T follicular helper cell (primary cell): ENCODE measurements around the gene PCSK5.
"Not testable (repeated sequence)": the region's sequence is repeated elsewhere in the genome, so short reads cannot be mapped to it uniquely, and the experiment has no call there.

Experiments
- DNase-seq: peaks from one replicate; pipeline ENCODE4 v3.0.0-alpha.2; 2020; ENCODE audit warnings: low read depth

PCSK5 gene

DNA sequence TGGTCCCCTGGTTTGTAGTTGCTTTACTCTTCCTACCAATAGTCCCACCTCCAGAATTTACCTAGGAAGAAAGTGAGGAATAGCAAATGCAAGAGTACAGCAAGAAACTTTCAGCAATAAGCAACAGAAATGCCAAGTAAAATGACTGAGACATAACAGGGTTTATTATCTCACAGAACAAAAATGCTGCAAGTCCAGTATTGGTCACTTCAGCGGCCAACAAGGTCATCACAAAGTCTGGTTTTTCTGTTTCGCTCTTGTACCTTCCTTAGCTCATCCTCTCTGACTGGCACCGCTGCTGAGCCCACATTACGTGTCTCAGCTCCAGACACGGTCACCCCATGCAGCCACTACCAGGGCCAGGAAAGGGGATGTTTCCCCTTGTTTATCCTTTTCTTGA is 421.1 kb downstream of the PCSK5 start:
- DNase-seq, result no peak

DNA sequence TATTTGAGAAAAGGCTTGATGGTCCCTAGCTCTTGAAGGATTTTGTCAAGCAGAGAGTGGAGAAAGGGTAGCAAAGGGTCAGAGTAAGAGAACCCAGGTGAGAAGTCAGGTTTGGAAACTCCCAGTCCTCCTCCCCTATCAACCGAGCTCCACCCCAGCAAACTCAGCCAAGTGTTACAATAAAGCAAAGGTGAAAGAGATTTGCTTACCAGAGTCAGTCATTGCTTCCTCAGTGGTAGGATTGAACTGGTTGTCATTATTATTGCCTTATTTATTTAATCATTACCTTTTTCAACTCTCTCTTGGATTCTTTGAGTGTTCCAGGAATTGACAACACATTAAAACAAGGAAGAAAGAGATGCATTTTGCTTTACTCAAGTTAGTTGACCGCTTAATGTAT is 423.3 kb downstream of the PCSK5 start:
- DNase-seq, result no peak

DNA sequence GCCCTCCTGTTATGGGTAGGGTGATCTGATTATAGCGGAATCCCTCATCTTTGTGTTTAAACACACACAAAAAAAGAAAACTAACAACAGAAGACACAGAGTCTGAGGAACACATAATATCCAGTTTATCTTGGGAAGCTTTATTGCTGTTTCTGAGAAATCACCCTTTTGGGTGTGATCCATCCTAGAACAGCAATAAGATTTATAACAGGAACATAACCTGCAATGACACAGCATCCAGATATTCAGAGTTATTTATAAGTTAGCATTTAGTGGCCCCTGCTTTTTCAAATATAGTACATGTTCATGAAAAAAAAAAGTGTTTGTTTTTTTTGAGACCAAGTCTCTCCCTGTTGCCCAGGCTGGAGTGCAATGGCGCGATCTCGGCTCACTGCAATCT is 423.8 kb downstream of the PCSK5 start:
- no peak for DNase-seq

DNA sequence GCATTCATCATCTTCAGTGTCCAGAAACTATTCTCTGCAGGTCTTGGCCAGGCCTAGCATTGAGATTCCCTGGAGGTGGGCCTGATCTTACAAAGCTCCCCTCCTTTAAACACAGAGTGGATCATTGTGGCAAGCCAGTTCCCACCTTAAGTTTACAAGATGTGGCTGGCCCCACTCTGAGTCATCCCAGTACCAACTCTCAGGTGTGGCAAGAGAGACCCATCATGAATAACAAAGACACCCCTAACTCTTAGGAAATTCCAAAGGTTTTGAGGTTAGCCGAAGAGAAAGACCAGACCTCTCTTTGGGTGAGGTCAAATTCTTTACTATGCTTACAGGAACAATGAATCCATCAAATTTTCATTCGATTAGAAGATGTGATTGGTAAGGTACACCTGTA is 425.6 kb downstream of the PCSK5 start:
- no peak for DNase-seq

DNA sequence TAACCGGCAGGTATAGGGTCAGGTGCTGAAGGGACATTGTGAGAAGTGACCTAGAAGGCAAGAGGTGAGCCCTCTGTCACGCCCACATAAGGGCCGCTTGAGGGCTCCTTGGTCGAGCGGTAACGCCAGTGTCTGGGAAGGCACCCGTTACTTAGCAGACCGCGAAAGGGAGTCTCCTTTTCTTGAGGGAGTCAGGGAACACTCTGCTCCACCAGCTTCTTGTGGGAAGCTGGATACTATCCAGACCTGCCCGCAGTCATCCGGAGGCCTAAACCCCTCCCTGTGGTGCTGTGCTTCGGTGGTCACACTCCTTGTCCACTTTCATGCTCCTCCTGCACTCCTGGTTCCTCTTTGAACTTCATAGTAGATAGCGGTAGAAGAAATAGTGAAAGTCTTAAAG is 429.0 kb downstream of the PCSK5 start:
- not testable (repeated sequence) for DNase-seq

DNA sequence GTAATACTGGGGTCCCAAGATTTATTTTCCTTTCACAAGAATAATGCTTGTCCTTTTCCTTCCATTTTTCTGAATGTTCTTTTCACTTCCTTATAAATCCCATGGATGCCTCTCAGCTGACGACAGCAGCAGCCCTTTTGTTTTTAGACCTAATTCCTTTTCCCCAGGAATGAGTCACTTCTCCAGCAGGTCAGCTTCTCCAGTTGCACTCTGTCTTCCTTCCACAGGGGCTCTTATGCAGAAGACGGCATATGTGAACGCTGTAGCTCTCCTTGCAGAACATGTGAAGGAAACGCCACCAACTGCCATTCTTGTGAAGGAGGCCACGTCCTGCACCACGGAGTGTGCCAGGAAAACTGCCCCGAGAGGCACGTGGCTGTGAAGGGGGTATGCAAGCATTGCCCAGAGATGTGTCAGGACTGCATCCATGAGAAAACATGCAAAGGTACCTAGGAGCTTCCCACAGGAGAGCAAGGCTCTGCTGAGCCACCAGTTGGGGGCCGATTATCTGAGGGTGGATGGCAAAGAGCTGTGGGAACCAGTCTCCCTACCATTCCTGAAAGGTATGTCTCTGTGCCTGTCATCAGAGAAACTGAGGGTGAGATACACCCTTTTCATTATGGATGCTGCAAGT is 430.8 kb downstream of the PCSK5 start:
- no peak for DNase-seq

DNA sequence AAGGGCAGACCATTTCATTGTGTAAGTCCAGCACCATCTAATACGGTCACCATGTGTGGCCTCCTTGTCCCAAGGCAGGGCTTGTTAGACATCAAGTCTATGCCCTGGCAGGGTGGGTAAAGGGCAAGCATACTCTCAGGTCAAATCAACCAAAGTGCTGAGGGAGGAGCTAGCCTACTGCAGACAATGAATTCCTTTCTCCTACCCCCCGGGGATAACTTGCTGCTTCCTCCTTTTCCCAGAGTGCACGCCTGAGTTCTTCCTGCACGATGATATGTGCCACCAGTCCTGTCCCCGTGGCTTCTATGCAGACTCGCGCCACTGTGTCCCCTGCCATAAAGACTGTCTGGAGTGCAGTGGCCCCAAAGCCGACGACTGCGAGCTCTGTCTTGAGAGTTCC is 432.3 kb downstream of the PCSK5 start:
- no peak for DNase-seq

DNA sequence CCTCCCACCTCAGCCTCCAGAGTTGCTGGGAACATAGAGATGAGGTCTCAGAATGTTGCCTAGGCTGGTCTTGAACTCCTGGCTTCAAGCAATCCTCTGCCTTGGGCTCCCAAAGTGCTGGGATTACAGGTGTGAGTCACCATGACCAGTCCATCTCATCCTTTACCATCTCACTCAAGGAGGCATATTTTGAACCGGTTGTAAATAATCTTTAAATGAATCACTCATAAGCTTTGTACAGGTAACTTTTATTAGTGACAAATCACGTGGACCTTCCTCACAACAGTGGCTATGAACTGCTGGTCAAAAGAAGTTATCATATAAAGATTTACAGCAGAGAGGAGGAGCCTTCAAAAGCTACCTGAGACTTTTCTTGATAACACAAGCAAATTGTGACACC is 433.0 kb downstream of the PCSK5 start:
- no peak for DNase-seq

DNA sequence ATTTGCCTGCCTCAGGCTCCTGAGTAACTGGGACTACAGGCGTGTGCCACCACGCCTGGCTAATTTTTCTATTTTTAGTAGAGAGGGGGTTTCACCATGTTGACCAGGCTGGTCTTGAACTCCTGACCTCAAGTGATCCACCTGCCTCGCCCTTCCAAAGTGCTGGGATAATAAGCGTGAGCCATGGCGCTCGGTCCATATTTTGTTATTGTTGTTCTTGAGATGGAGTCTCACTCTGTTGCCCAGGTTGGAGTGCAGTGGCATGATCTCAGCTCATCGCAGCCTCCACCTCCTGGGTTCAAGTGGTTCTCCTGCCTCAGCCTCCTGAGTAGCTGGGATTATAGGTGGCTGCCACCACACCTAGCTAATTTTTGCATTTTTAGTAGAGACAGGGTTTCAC is 433.6 kb downstream of the PCSK5 start:
- not testable (repeated sequence) for DNase-seq

DNA sequence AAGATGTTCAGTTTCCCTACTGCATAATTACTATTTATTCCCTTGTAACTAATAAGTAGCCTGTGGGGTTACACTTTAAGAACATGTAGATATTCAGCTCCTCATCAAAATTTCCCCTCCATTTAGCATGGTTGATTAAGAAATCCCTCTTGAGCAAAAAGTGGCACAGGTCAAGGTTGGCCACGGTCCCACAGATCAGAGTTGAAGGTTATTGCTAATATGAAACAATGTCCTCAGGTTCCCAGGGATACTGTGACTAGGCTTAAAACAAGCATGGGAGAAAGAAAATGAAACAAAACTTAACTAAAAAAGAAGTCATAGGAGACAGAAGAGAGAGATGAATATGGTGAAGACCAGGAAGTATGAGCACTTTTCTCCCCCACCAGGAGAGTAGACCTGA is 439.6 kb downstream of the PCSK5 start:
- no peak for DNase-seq

DNA sequence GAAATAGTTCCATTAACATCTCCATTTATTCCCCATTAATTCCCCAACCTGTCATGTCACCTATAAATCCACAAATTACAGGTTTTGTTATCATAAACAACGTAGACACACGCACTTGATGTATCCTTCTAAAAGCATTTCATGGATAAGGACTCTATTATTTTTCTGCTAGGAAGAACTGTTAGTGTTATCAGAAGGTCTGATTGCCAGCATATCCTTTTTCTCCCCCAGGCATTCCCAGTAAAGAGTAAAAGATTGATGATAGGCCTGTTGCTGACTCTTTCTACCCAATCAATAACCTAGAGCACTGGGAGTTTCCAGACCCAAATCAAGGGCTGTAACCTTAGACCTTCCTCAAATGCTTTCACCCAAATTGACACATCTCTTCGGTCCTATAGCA is 442.9 kb downstream of the PCSK5 start:
- no peak for DNase-seq

DNA sequence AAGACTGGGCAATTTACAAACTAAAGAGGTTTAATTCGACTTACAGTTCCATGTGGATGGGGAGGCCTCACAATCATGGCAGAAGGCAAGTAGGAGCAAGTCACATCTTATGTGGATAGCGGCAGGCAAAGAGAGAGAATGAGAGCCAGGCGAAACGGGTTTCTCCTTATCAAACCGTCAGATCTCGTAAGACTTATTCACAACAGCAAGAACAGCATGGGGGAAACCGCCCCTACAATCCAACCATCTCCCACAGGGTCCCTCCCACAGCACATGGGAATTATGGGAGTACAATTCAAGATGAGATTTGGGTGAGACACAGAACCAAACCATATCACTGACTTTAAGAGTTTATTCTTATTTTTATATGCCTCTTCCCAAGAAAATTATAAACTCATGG is 443.5 kb downstream of the PCSK5 start:
- no peak for DNase-seq

DNA sequence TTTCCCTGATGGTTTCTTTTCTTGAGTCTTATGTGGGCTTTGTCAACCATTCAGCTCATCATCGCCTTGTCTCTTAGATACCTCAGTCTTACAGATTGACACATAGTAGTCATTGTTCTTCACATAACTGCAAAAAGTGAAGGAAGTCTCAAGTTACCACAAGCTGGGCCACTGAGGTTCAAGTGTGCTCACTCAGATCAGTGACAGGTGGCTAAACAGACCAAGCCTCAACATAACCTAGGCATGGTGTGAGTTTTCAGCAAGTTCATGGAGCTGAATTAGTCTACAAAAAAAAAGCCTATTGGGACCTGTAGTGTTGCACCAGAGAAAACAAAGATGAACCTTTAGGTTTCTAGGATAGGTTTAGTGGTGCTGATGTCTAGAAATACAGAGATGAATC is 445.6 kb downstream of the PCSK5 start:
- no peak for DNase-seq

DNA sequence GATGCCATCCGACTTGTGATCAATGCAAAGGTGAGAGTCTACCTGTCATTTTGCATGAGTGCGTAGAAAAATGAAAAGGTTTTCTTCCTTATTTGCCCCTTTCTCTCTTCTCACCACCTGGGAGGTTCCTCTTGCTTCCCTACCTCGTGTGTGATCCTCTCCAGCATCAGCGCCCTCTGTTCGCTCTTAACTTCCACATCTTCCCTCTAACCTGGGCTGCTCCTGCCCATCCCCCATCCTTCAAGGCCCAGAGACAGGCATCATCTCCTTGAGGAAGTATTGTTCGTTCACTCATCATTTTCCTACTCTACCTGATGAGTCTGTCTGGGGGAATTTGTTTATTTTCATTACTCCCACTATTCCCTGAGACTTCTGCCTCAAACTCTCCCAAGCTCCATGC is 447.9 kb downstream of the PCSK5 start:
- DNase-seq, result no peak

DNA sequence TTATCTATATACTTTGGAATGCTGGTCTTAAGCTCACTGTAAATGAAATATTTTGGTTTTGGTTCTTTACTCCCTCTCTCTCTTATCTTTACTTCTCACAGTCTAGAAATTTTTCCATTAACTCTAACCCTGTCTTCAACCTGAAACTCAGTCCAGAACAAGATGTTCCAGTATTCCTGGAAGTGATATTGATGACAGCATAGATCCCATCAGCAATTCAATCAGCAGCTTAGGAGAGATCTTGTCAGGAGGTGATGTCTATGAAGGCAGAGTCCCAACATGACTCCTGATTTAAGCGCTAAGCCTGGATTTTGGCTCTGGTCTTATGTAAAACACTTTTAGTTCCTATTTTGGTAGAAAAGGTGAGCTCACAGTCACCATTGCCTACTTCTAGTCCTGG is 451.1 kb downstream of the PCSK5 start:
- no peak for DNase-seq

DNA sequence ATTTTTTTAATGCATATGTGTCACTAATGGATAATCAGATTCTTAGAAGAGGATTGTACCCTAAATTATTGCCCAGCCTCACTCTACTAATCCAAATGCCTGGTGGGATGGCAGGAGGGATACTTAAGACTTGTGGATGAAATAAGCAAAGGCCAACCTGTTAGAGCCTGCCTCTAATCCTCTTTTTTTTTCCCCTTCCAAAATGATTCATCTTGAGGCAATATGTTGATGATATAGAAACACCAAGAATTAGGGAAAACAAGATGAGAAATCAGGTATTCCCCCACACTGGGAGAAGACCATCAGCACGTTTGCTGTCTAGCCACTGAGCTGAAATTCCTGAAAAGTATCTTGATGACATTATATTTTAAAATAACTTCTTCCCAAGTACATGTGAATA is 451.7 kb downstream of the PCSK5 start:
- no peak for DNase-seq

DNA sequence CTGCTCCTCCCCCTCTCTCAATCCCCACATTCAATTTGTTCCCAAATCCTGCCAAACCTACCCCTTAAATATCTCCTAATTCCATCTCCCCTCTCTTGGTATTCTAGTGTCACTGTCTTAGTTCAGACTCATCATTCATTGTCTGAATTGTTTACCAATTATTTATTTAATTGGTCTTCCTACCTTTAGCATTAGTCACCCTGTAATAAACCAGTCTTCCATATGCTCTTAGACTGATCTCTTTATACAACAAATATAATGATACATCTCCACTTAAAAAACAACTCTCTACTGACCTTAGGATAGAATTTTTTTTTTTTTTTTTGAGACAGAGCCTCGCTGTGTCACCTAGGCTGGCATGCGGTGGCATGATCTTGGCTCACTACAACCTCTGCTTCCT is 452.4 kb downstream of the PCSK5 start:
- no peak for DNase-seq

DNA sequence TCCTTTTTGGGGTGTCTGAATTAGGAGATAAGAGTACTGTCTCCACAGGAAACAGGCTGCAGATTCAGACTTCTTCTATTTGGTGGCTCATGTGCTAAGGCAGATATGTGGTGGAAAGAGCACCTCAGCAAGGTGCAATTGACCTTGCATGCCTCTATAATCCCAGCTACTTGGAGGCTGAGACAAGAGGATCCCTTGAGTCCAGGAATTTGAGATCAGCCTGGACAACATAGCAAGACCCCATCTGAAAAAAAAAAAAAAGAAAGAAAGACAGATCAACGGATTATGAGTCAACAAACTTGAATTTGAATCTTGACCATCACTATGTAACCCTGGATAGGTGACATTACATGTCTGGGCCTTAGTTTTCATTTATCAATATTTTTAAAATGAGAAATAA is 459.4 kb downstream of the PCSK5 start:
- DNase-seq, result no peak

DNA sequence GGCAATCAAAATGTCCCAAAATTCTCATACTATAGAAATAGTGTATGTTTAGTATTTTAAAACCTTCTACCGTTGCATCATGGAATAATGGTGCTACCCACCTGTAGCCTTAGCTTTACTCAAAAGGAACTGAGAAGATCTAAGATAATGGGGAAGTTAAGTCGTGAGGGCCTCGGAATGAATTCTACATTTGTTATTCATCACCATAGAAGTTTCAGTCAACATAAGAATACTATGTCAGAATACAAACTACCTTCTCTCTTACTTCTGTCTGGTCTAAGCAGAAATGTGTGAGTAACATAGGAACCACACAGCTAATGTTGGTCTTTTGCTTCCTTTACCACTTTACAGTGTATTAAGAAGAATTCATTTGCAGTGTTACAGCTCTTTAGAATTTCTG is 460.5 kb downstream of the PCSK5 start:
- no peak for DNase-seq

DNA sequence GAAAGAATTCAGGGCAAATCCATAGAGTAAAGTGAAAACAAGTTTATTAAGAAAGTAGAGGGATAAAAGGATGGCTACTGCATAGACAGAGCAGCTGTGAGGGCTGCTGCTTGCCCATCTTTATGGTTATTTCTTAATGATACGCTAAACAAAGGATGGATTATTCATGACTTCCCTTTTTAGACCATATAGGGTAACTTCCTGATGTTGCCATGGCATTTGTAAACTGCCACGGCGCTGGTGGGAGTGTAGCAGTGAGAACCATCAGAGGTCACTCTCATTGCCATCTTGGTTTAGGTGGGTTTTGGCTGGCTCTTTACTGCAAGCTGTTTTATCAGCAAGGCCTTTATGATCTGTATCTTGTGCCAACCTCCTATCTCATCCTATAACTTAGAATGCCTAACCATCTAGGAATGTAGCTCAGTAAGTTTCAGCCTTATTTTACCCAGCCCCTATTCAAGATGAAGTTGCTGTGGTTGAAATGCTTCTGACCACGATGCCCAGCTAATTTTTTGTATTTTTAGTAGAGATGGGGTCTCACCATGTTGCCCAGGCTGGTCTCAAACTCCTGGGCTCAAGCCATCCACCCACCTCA is 461.6 kb downstream of the PCSK5 start:
- no peak for DNase-seq

DNA sequence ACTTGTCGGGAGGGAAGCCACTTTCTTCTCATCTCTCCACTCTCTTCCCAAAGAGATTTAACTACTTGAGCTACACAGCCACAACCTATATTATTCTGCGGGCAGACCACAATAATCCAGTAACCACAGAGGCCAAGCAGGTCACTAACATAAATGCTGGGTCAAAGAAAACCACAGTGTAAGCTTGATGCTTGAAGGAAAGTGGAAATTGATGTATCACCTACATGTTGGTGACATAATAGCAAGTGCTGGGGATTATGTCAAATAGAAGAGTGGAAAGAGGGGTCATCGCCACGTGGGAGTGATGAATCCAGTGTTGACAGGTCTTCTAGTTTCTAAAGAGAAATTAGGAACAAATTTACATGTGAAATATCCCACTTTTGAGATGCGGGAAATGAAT is 462.8 kb downstream of the PCSK5 start:
- no peak for DNase-seq

DNA sequence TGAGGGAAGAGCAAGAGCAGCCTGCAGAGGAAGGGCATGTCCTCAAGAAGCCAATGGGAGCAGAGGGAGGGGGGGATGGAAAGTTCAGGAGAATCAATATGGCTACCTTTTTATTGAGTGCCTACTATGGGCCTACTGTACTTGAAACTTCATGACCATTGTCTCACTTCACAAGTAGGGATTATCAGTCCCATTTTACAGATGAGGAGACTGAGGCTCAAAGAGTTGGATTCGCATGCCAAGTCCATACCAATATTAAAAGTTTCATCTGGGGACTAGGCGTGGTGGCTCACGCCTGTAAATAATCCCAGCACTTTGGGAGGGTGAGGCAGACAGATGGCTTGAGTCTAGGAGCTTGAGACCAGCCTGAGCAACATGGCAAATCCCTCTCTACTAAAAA is 463.7 kb downstream of the PCSK5 start:
- DNase-seq, result no peak

DNA sequence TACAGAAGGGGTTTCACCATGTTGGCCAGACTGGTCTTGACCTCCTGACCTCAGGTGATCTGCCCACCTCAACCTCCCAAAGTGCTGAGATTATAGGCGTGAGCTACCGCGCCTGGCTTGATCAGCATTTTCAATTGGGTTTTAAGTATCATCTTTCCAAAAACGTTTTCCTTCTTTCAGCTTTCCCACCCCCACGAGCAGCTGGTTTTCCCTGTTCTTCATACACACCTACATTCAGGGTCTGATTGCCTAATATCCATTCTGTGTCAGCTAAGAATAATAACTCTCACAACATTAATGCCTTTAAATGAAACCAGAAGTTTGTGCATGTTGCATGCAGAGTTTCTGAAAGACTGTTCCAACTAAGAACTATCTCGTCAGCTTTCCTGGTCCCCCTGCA is 465.4 kb downstream of the PCSK5 start:
- no peak for DNase-seq

DNA sequence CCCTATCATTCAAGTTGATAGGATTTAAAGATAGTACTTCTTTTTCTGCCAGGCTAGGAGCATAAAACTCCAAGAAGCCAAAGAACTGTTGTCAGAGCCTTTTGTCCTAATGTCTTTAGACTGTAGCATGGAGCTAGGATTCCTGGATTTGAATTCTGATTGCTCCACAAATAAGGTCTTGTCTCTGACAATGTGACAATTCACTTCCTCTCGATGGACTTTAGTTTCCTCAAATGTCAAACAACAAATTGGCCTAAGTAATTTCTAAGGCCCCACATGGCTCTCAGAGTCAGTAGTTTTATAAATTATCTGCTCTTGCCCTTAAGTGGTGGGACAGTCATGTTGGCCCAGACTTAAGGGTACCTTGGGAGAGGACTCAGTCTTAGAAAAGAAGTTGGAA is 467.1 kb downstream of the PCSK5 start:
- DNase-seq, result no peak
